K562 (cell line): ENCODE results near the gene MSH3.
A peak's percentile ranks its signal among the peaks of the same experiment; 100 is the strongest.

Experiments used
- ARNT ChIP-seq, 2 experiments: fragments of 450-650 bp; IDR thresholded peaks; 2 replicates each; pipeline ENCODE4 v1.6.1; 2016; ENCODE audit warnings: mild to moderate bottlenecking in 1 of 2
- CTCF ChIP-seq, 3 experiments: IDR thresholded peaks in 2 of 3; conservative IDR thresholded peaks in 1 of 3; 2 replicates each; pipeline ENCODE4 v1.5.1; 2011 to 2012; ENCODE audit warnings: low read length in 3 of 3, mild to moderate bottlenecking in 3 of 3, control low read depth in 2 of 3, improper control_type of control experiment in 1 of 3, inconsistent platforms in 1 of 3, low read depth in 1 of 3, mixed read lengths in 1 of 3, moderate library complexity in 1 of 3; ENCODE audit not compliant: insufficient read depth in 2 of 3
- GABPA ChIP-seq: fragments of 200-800 bp; sonication (Bioruptor generic); conservative IDR thresholded peaks from 2 replicates; pipeline ENCODE4 v1.6.1; 2016; ENCODE audit warnings: low read depth, missing genetic modification characterization, missing compliant biosample characterization
- HNRNPK ChIP-seq: fragments of 200-400 bp; formaldehyde crosslinking; IDR thresholded peaks from one replicate; pipeline ENCODE4 v1.6.1; 2018; ENCODE audit warnings: mild to moderate bottlenecking, low read depth, low read length; ENCODE audit not compliant: poor library complexity, severe bottlenecking
- KDM4B ChIP-seq, 2 experiments: fragments of 450-650 bp in 1 of 2; sonication (generic) in 1 of 2; IDR thresholded peaks; 2 replicates each; pipeline ENCODE4 v1.6.1; 2016 to 2017; ENCODE audit warnings: borderline replicate concordance in 2 of 2, antibody characterized with exemption in 1 of 2, low read depth in 1 of 2, mild to moderate bottlenecking in 1 of 2
- MBD1 ChIP-seq: fragments of 250-450 bp; sonication (Bioruptor Pico); IDR thresholded peaks from 2 replicates; pipeline ENCODE4 v1.8.0; 2022; ENCODE audit warnings: inconsistent platforms
- MYC ChIP-seq, 2 experiments: fragments of 250-450 bp in 1 of 2; sonication (Bioruptor Pico) in 1 of 2; IDR thresholded peaks; 2 replicates each; pipeline versions ENCODE4 v1.5.1 to v1.6.1; 2012 to 2021; ENCODE audit warnings: low read depth in 2 of 2, borderline replicate concordance in 1 of 2, improper control_type of control experiment in 1 of 2, low read length in 1 of 2, mild to moderate bottlenecking in 1 of 2, moderate library complexity in 1 of 2
- POLR2AphosphoS5 ChIP-seq: IDR thresholded peaks from 2 replicates; pipeline ENCODE4 v1.6.1; 2011; ENCODE audit warnings: mild to moderate bottlenecking, low read depth, low read length, moderate library complexity; ENCODE audit not compliant: control insufficient read depth, insufficient read depth
- PYGO2 ChIP-seq: fragments of 450-650 bp; IDR thresholded peaks from 2 replicates; pipeline ENCODE4 v1.6.1; 2016; ENCODE audit warnings: mild to moderate bottlenecking, missing genetic modification characterization, moderate library complexity, missing compliant biosample characterization
- RAD21 ChIP-seq, 2 experiments: fragments of 250-450 bp in 1 of 2; fragments of 450-650 bp in 1 of 2; sonication (Bioruptor Pico) in 1 of 2; formaldehyde crosslinking in 1 of 2; IDR thresholded peaks in 1 of 2; conservative IDR thresholded peaks in 1 of 2; 2 replicates each; pipeline versions ENCODE4 v1.4.0 to v1.8.0; 2020 to 2022; ENCODE audit warnings: mild to moderate bottlenecking in 2 of 2, moderate library complexity in 1 of 2
- SP1 ChIP-seq: sonication (generic); formaldehyde crosslinking; IDR thresholded peaks from 2 replicates; pipeline ENCODE4 v1.8.1; 2022; ENCODE audit warnings: mild to moderate bottlenecking, missing genetic modification reagents
- TOE1 ChIP-seq, 2 experiments: fragments of 450-650 bp in 1 of 2; sonication (generic) in 1 of 2; formaldehyde crosslinking in 1 of 2; IDR thresholded peaks; 2 replicates each; pipeline versions ENCODE4 v1.7.1 to v1.8.0; 2016 to 2022; ENCODE audit warnings: borderline replicate concordance in 2 of 2, mild to moderate bottlenecking in 2 of 2, antibody characterized with exemption in 1 of 2, inconsistent platforms in 1 of 2, low read depth in 1 of 2, missing genetic modification reagents in 1 of 2, moderate library complexity in 1 of 2
- ZNF561 ChIP-seq: fragments of 450-650 bp; formaldehyde crosslinking; conservative IDR thresholded peaks from 2 replicates; pipeline ENCODE4 v1.4.0; 2020; ENCODE audit warnings: mild to moderate bottlenecking, moderate library complexity
- TF ChIP-seq, protein P1 (sequence below): sonication (generic); formaldehyde crosslinking; IDR thresholded peaks from 2 replicates; pipeline ENCODE4 v1.9.0; 2022; ENCODE audit warnings: mild to moderate bottlenecking, missing genetic modification reagents

GRCh38 chr5:80631278-80632259 is 22.9 kb upstream of the MSH3 start:
- no peak for TF ChIP-seq CTCF (IDR thresholded peaks at IDR 0.05 in 2 of 3, conservative IDR thresholded peaks at IDR 0.05 in 1 of 3; ENCODE audit: insufficient read depth in 2 of 3, low read depth in 1 of 3, low read length in 3 of 3)
- no peak for TF ChIP-seq RAD21 (CRISPR knock-in tag; conservative IDR thresholded peaks at IDR 0.05 in 1 of 2, IDR thresholded peaks at IDR 0.05 in 1 of 2)
- no peak for TF ChIP-seq TOE1 (IDR thresholded peaks at IDR 0.05; ENCODE audit: borderline replicate concordance)
- TF ChIP-seq TOE1 (CRISPR knock-in tag; IDR thresholded peaks at IDR 0.05; ENCODE audit: borderline replicate concordance, low read depth) = no peak
- TF ChIP-seq SP1 (CRISPR knock-in tag) = no peak
- no peak for TF ChIP-seq KDM4B (IDR thresholded peaks at IDR 0.05; ENCODE audit: borderline replicate concordance in 2 of 2, low read depth in 1 of 2)
- no peak for TF ChIP-seq ARNT (IDR thresholded peaks at IDR 0.05)
- no peak for TF ChIP-seq HNRNPK
- 0 out of 2 replicates have a peak, but pooled peaks have one; percentile 38 for TF ChIP-seq POLR2AphosphoS5
- no peak for TF ChIP-seq MBD1 (CRISPR knock-in tag)
- no peak for TF ChIP-seq MYC (IDR thresholded peaks at IDR 0.05; ENCODE audit: low read depth, low read length)
- no peak for TF ChIP-seq MYC (CRISPR knock-in tag; IDR thresholded peaks at IDR 0.05; ENCODE audit: borderline replicate concordance, low read depth)
- TF ChIP-seq, protein P1, sequence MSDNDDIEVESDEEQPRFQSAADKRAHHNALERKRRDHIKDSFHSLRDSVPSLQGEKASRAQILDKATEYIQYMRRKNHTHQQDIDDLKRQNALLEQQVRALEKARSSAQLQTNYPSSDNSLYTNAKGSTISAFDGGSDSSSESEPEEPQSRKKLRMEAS (CRISPR knock-in tag) = no peak
- no peak for TF ChIP-seq PYGO2 (tag)
- no peak for TF ChIP-seq GABPA
- TF ChIP-seq ZNF561 = no peak
